GM10847 (cell line): ENCODE results near the gene LPP.

Experiments used
- POLR2A ChIP-seq: IDR thresholded peaks from 2 replicates; pipeline ENCODE4 v1.6.1; 2011; ENCODE audit not compliant: insufficient read length; ENCODE audit errors: extremely low read depth

Gene LPP

GRCh38 chr3:188215129-188215528, 61.2 kb downstream of the LPP start:
- no peak for TF ChIP-seq POLR2A

GRCh38 chr3:188217011-188217463, 63.1 kb downstream of the LPP start:
- TF ChIP-seq POLR2A = no peak

- TF ChIP-seq POLR2A = no peak
These were observed 63.8 kb downstream of the LPP start for GRCh38 chr3:188217726-188218125.

GRCh38 chr3:188218603-188219002, 64.6 kb downstream of the LPP start:
- no peak for TF ChIP-seq POLR2A

- TF ChIP-seq POLR2A = no peak
These were observed 65.2 kb downstream of the LPP start for GRCh38 chr3:188219147-188219546.

- TF ChIP-seq POLR2A = no peak
These were observed 66.3 kb downstream of the LPP start for GRCh38 chr3:188220097-188220788.

GRCh38 chr3:188220988-188221818, 67.2 kb downstream of the LPP start:
- TF ChIP-seq POLR2A = no peak

GRCh38 chr3:188223936-188224335, 70.0 kb downstream of the LPP start:
- TF ChIP-seq POLR2A = no peak

GRCh38 chr3:188227442-188227841, 73.5 kb downstream of the LPP start:
- TF ChIP-seq POLR2A = no peak

- TF ChIP-seq POLR2A = no peak
These were observed 75.2 kb downstream of the LPP start for GRCh38 chr3:188229177-188229576.

GRCh38 chr3:188229726-188230125, 75.8 kb downstream of the LPP start:
- no peak for TF ChIP-seq POLR2A

- no peak for TF ChIP-seq POLR2A
These were observed 77.0 kb downstream of the LPP start for GRCh38 chr3:188230962-188231361.

GRCh38 chr3:188231456-188231855, 77.5 kb downstream of the LPP start:
- TF ChIP-seq POLR2A = no peak

GRCh38 chr3:188232656-188233055, 78.7 kb downstream of the LPP start:
- no peak for TF ChIP-seq POLR2A

GRCh38 chr3:188233320-188233719, 79.4 kb downstream of the LPP start:
- no peak for TF ChIP-seq POLR2A

GRCh38 chr3:188234132-188234531, 80.2 kb downstream of the LPP start:
- TF ChIP-seq POLR2A = no peak
